G401.6 (cell line): ENCODE data around the gene MLXIP.

Experiments used
- FAIRE-seq: peaks from 2 replicates; lab custom pipeline; 2012; peaks lifted over from hg19 to GRCh38; lab: Jason Lieb, UNC

The MLXIP gene

GRCh38 chr12:122189626-122190475, 111.3 kb downstream of the MLXIP start:
- no peak for FAIRE-seq

- peak; percentile 44 for FAIRE-seq
These were observed 112.5 kb downstream of the MLXIP start for GRCh38 chr12:122190842-122191668.

GRCh38 chr12:122192441-122192840, 113.9 kb downstream of the MLXIP start:
- FAIRE-seq = no peak

- FAIRE-seq = no peak
These were observed 116.2 kb downstream of the MLXIP start for GRCh38 chr12:122194804-122195203.

- no peak for FAIRE-seq
These were observed 116.8 kb downstream of the MLXIP start for GRCh38 chr12:122195405-122195804.
